ENCODE measurements around the gene SIVA1. TPM values are rescaled to one million over a fixed set of nuclear protein-coding genes. Genes with fewer than 3 reads are reported as not detected.

Gene SIVA1
- total and polyA plus RNA-seq, 4 donors: 67.4 to 115 (median 99.6) TPM

- H3K9me3 ChIP-seq (ENCODE audit: control insufficient read depth in 4 of 4, low read length in 3 of 4): no peaks in the 10 kb centered on the region
- peaks cover 48 to 80% (median 68%) of the 10 kb centered on the region in 4 donors for H3K4me1 ChIP-seq (ENCODE audit: control insufficient read depth in 4 of 4, insufficient read depth in 4 of 4, low read length in 3 of 4)
- H3K27me3 ChIP-seq (ENCODE audit: control insufficient read depth in 4 of 4, insufficient read depth in 4 of 4, low read length in 3 of 4): no peaks in the 10 kb centered on the region
- 90% methylated on average over 14 of the region's 14 CpGs for WGBS
- H3K36me3 ChIP-seq (ENCODE audit: control insufficient read depth in 4 of 4, insufficient read depth in 3 of 4, low read depth in 1 of 4, low read length in 3 of 4): no peaks in the 10 kb centered on the region
- DNase-seq (ENCODE audit: low spot score): no peak
- H3K9ac ChIP-seq (ENCODE audit: low read depth in 1 of 2, low read length in 2 of 2): peak overlapping the region in 1 of 2 donors; percentile 32
- no peak overlapping the region for H3K4me3 ChIP-seq (ENCODE audit: low read depth in 1 of 3, low read length in 3 of 3)
- no peak overlapping the region for H3K27ac ChIP-seq (ENCODE audit: low read depth in 1 of 2, low read length in 2 of 2)
- TF ChIP-seq RXRA (IDR thresholded peaks at IDR 0.05) (no peak), RAD21 (IDR thresholded peaks at IDR 0.05) (no peak), CTCF (IDR thresholded peaks at IDR 0.05; ENCODE audit: low read depth, low read length, missing input control) (no peak), MAX (IDR thresholded peaks at IDR 0.05) (no peak), TAF1 (conservative IDR thresholded peaks at IDR 0.05) (no peak), HNF4G (IDR thresholded peaks at IDR 0.05) (no peak), GABPA (IDR thresholded peaks at IDR 0.05 in 1 of 2, conservative IDR thresholded peaks at IDR 0.05 in 1 of 2) (no peak), SP1 (IDR thresholded peaks at IDR 0.05) (no peak), HNF4A (conservative IDR thresholded peaks at IDR 0.05) (no peak), JUND (IDR thresholded peaks at IDR 0.05) (no peak), FOXA2 (IDR thresholded peaks at IDR 0.05) (no peak), EGR1 (IDR thresholded peaks at IDR 0.05; ENCODE audit: low read depth in 2 of 2) (no peak), NR2F2 (IDR thresholded peaks at IDR 0.05) (no peak), REST (IDR thresholded peaks at IDR 0.05) (no peak), ATF3 (IDR thresholded peaks at IDR 0.05) (no peak), YY1 (IDR thresholded peaks at IDR 0.05) (no peak), FOXA1 (IDR thresholded peaks at IDR 0.05) (no peak)
Measured at GRCh38 chr14:104788161-104788818, 35.3 kb downstream of the SIVA1 start.
